GM21367 (cell line): ENCODE results near the gene VWA2.
"Not testable (repeated sequence)": the region's sequence is repeated elsewhere in the genome, so short reads cannot be mapped to it uniquely, and the experiment has no call there.

Experiments
- ATAC-seq: cut with Tn5 transposase; IDR thresholded peaks from one replicate; pipeline ENCODE4 v1.9.1; 2021; ENCODE audit not compliant: unreplicated experiment

Gene VWA2

GRCh38 chr10:114313866-114314265 lies 74.8 kb downstream of the VWA2 start:
- ATAC-seq, result no peak

GRCh38 chr10:114315566-114316420 lies 76.7 kb downstream of the VWA2 start:
- ATAC-seq, result no peak

GRCh38 chr10:114316744-114317143 lies 77.7 kb downstream of the VWA2 start:
- no peak for ATAC-seq

GRCh38 chr10:114319406-114320248 lies 80.6 kb downstream of the VWA2 start:
- no peak for ATAC-seq

GRCh38 chr10:114320249-114321116 lies 81.4 kb downstream of the VWA2 start:
- no peak for ATAC-seq

GRCh38 chr10:114322344-114322743 lies 83.3 kb downstream of the VWA2 start:
- ATAC-seq, result no peak

GRCh38 chr10:114323023-114323422 lies 84.0 kb downstream of the VWA2 start:
- ATAC-seq, result no peak

- ATAC-seq, result no peak
Observed at GRCh38 chr10:114326795-114327194, 87.7 kb downstream of the VWA2 start.

GRCh38 chr10:114327537-114328440 lies 88.7 kb downstream of the VWA2 start:
- ATAC-seq, result no peak

- no peak for ATAC-seq
Observed at GRCh38 chr10:114328441-114328812, 89.4 kb downstream of the VWA2 start.

- ATAC-seq, result no peak
Observed at GRCh38 chr10:114328874-114329273, 89.8 kb downstream of the VWA2 start.

GRCh38 chr10:114329634-114330365 lies 90.7 kb downstream of the VWA2 start:
- no peak for ATAC-seq

GRCh38 chr10:114332301-114333192 lies 93.5 kb downstream of the VWA2 start:
- ATAC-seq, result no peak

GRCh38 chr10:114333441-114333840 lies 94.4 kb downstream of the VWA2 start:
- ATAC-seq, result not testable (repeated sequence)

- no peak for ATAC-seq
Observed at GRCh38 chr10:114334301-114334700, 95.2 kb downstream of the VWA2 start.

- no peak for ATAC-seq
Observed at GRCh38 chr10:114335614-114336013, 96.6 kb downstream of the VWA2 start.

- no peak for ATAC-seq
Observed at GRCh38 chr10:114336823-114337509, 97.9 kb downstream of the VWA2 start.
